IMR-90 (cell line): Measurements from ENCODE around the gene GALNT9. TPM values are rescaled to one million over a fixed set of nuclear protein-coding genes. Genes with fewer than 3 reads are reported as not detected.

ENCODE experiments used
- ATAC-seq: fragments of 200-7000 bp; cut with Tn5 transposase; 2 replicates; pipeline ENCODE4 v1.9.1; 2020; ENCODE audit warnings: low read depth, mild to moderate bottlenecking, moderate library complexity
- BruUV-seq: library from RNA; stranded (reverse); fragments of 400-500 nt; replicated peaks from 2 replicates; lab custom pipeline; 2021; lab: Mats Ljungman, UMichigan
- CTCF ChIA-PET: fragments of 300-600 bp; formaldehyde crosslinking; extraction: SDS; loops from one replicate; lab custom pipeline; 2021; ENCODE audit warnings: antibody characterized with exemption; lab: Yijun Ruan, JAX
- POLR2A ChIA-PET: fragments of 300-600 bp; sonication (Branson Sonifier 250); formaldehyde crosslinking; loops from one replicate; lab custom pipeline; 2022; ENCODE audit warnings: antibody characterized with exemption; ENCODE audit not compliant: unreplicated experiment; lab: Charles Lee
- DNase-seq: peaks from one replicate; pipeline ENCODE4 v3.0.0; 2013
- H2AFZ ChIP-seq: replicated peaks from 2 replicates; pipeline ENCODE3; 2013; ENCODE audit warnings: low read length, mild to moderate bottlenecking; ENCODE audit not compliant: poor library complexity
- H2AK5ac ChIP-seq: 2 replicates; pipeline ENCODE4 v1.6.1; 2013; ENCODE audit warnings: low read depth, low read length, inconsistent platforms
- H2AK9ac ChIP-seq: replicated peaks from 2 replicates; pipeline ENCODE3; 2013; ENCODE audit warnings: mild to moderate bottlenecking, low read depth, low read length, moderate library complexity; ENCODE audit not compliant: poor library complexity
- H2BK120ac ChIP-seq: 2 replicates; pipeline ENCODE4 v1.6.1; 2013; ENCODE audit warnings: low read depth, low read length, inconsistent platforms
- H2BK15ac ChIP-seq: 3 replicates; pipeline ENCODE4 v1.6.1; 2013; ENCODE audit warnings: low read depth, low read length, inconsistent platforms
- H2BK20ac ChIP-seq: 2 replicates; pipeline ENCODE4 v1.6.1; 2013; ENCODE audit warnings: low read depth, mild to moderate bottlenecking, inconsistent platforms, low read length, moderate library complexity
- H2BK5ac ChIP-seq: 2 replicates; pipeline ENCODE4 v1.6.1; 2013; ENCODE audit warnings: mild to moderate bottlenecking, low read depth, low read length, inconsistent platforms; ENCODE audit not compliant: poor library complexity, severe bottlenecking
- H3K14ac ChIP-seq: replicated peaks from 2 replicates; pipeline ENCODE4 v1.6.1; 2013; ENCODE audit warnings: low read depth, low read length, inconsistent platforms
- H3K18ac ChIP-seq: 2 replicates; pipeline ENCODE4 v1.6.1; 2013; ENCODE audit warnings: low read depth, low read length, control low read depth
- H3K23ac ChIP-seq: 2 replicates; pipeline ENCODE4 v1.6.1; 2013; ENCODE audit warnings: low read depth, low read length, inconsistent platforms
- H3K27ac ChIP-seq: 2 replicates; pipeline ENCODE4 v1.5.1; 2013; ENCODE audit warnings: mild to moderate bottlenecking, control low read depth, low read length; ENCODE audit not compliant: insufficient read depth
- H3K27me3 ChIP-seq: 2 replicates; pipeline ENCODE4 v1.6.1; 2013; ENCODE audit warnings: low read length; ENCODE audit not compliant: control insufficient read depth, insufficient read depth
- H3K36me3 ChIP-seq: 2 replicates; pipeline ENCODE4 v1.6.1; 2013; ENCODE audit warnings: low read length, mixed read lengths; ENCODE audit not compliant: control insufficient read depth, insufficient read depth
- H3K4ac ChIP-seq: 2 replicates; pipeline ENCODE4 v1.6.1; 2013; ENCODE audit warnings: low read depth, low read length, inconsistent platforms
- H3K4me1 ChIP-seq: 2 replicates; pipeline ENCODE4 v1.6.1; 2013; ENCODE audit warnings: low read length, mixed read lengths; ENCODE audit not compliant: control insufficient read depth, insufficient read depth
- H3K4me2 ChIP-seq: 2 replicates; pipeline ENCODE4 v1.6.1; 2013; ENCODE audit warnings: low read depth, mild to moderate bottlenecking, control low read depth, low read length, moderate library complexity
- H3K4me3 ChIP-seq: 2 replicates; pipeline ENCODE4 v1.5.1; 2013; ENCODE audit warnings: low read depth, mild to moderate bottlenecking, control low read depth, low read length, moderate library complexity; ENCODE audit not compliant: insufficient read depth
- H3K56ac ChIP-seq: 2 replicates; pipeline ENCODE4 v1.6.1; 2013; ENCODE audit warnings: low read length, inconsistent platforms; ENCODE audit not compliant: insufficient read depth; ENCODE audit errors: extremely low read depth
- H3K79me1 ChIP-seq, 2 experiments: 2 replicates each; pipeline ENCODE4 v1.6.1; 2013; ENCODE audit warnings: low read length in 2 of 2, inconsistent platforms in 1 of 2, low read depth in 1 of 2
- H3K9ac ChIP-seq: 2 replicates; pipeline ENCODE4 v1.6.1; 2013; ENCODE audit warnings: low read depth, low read length, control low read depth
- H3K9me1 ChIP-seq: 2 replicates; pipeline ENCODE4 v1.6.1; 2013; ENCODE audit warnings: low read length, inconsistent platforms; ENCODE audit not compliant: insufficient read depth
- H3K9me3 ChIP-seq: 2 replicates; pipeline ENCODE4 v1.6.1; 2013; ENCODE audit warnings: low read length; ENCODE audit not compliant: control insufficient read depth, insufficient read depth
- H4K20me1 ChIP-seq: 2 replicates; pipeline ENCODE4 v1.6.1; 2013; ENCODE audit warnings: low read length, inconsistent platforms; ENCODE audit not compliant: insufficient read depth
- H4K5ac ChIP-seq: 2 replicates; pipeline ENCODE4 v1.6.1; 2013; ENCODE audit warnings: mild to moderate bottlenecking, low read depth, low read length, control low read depth
- H4K8ac ChIP-seq, 2 experiments: 2 replicates each; pipeline ENCODE4 v1.6.1; 2013; ENCODE audit warnings: low read depth in 2 of 2, low read length in 2 of 2, control low read depth in 1 of 2, inconsistent platforms in 1 of 2
- H4K91ac ChIP-seq: 2 replicates; pipeline ENCODE4 v1.6.1; 2013; ENCODE audit warnings: low read depth, low read length, inconsistent platforms; ENCODE audit not compliant: insufficient read depth
- CHD1 ChIP-seq: IDR thresholded peaks from 2 replicates; pipeline ENCODE4 v1.6.1; 2012; ENCODE audit warnings: low read depth, low read length, improper control_type of control experiment
- CTCF ChIP-seq: conservative IDR thresholded peaks from 2 replicates; pipeline ENCODE4 v1.5.1; 2012; ENCODE audit warnings: mild to moderate bottlenecking, low read depth, low read length, improper control_type of control experiment
- USF2 ChIP-seq: fragments of 150-350 bp; IDR thresholded peaks from 2 replicates; pipeline ENCODE4 v1.6.1; 2017; ENCODE audit warnings: mild to moderate bottlenecking, antibody characterized with exemption, low read length, low read depth
- WGBS, 2 experiments: methylation state at CpG; one replicate each; pipeline versions ENCODE4 v1.1.5 to v1.1.7; 2013; ENCODE audit warnings: missing lambda C conversion rate in 2 of 2; ENCODE audit not compliant: insufficient read length in 1 of 2; ENCODE audit errors: extremely low coverage in 2 of 2; 5-methylcytosine and 5-hydroxymethylcytosine counted together
- dilution Hi-C: fragments of 300-500 bp; cut with HindIII; formaldehyde crosslinking; loops from one replicate; pipeline ENCODE4 v1.14.3; 2018; ENCODE audit warnings: low sequenced_read_pairs; ENCODE audit not compliant: unreplicated experiment
- in situ Hi-C: fragments of 300-500 bp; cut with MboI; formaldehyde crosslinking; loops from 3 replicates; pipeline ENCODE4 v1.14.3; 2019; ENCODE audit warnings: low sequenced_read_pairs, inconsistent platforms, mixed read lengths
- intact Hi-C: fragments of 100-400 bp; cut with micrococcal nuclease; formaldehyde crosslinking; loops from 2 replicates; pipeline ENCODE4 v1.10.0; 2022
- polyA plus RNA-seq, 3 experiments: library from polyadenylated mRNA; depleted of rRNA; stranded (reverse); fragments of >200 nt; gene quantifications; 2 replicates each; pipeline ENCODE4 v1.2.3, GENCODE V29; 2012; ENCODE audit warnings: low replicate concordance in 1 of 3
- total RNA-seq: library from RNA; depleted of rRNA; stranded (reverse); fragments of >200 nt; gene quantifications from 2 replicates; pipeline ENCODE4 v1.2.3, GENCODE V29; 2012

The GALNT9 gene
- total and polyA plus RNA-seq, 2 of the 4 experiments (the other 2 are of a cell fraction): under 0.01 to 0.12 TPM

GRCh38 chr12:132156573-132157325 lies 172.6 kb downstream of the GALNT9 start:
- CTCF ChIA-PET: no interaction called here
- WGBS, 2 experiments: 100% methylated on average over 6 of the region's 8 CpGs; no CpG with 5 or more reads in 1 of the 2 experiments

More at GRCh38 chr12:132156573-132157325, 172.6 kb downstream of the GALNT9 start:
- no peak overlapping the region for H4K5ac ChIP-seq
- H3K4ac ChIP-seq: no peak overlapping the region
- peaks cover 17% of the 10 kb centered on the region for H3K36me3 ChIP-seq
- H3K4me1 ChIP-seq: no peaks in the 10 kb centered on the region
- H3K79me1 ChIP-seq: no peaks in the 10 kb centered on the region
- H2BK15ac ChIP-seq: no peak overlapping the region
- peak overlapping the region; percentile 95 for H2BK5ac ChIP-seq
- no peak overlapping the region for H2AFZ ChIP-seq
- H4K8ac ChIP-seq: no peak overlapping the region
- no peak overlapping the region for H2AK9ac ChIP-seq
- intact Hi-C loops: no loop called here
- H3K4me2 ChIP-seq: no peak overlapping the region
- no peak overlapping the region for H3K23ac ChIP-seq
- no TSS peak for BruUV-seq
- dilution Hi-C loops: no loop called here
- H3K9me3 ChIP-seq: no peaks in the 10 kb centered on the region
- H3K9me1 ChIP-seq: peaks cover 16% of the 10 kb centered on the region; the same call in 1 of the 2 replicates
- no peak overlapping the region for H3K9ac ChIP-seq
- DNase-seq: no peak
- H2BK20ac ChIP-seq: no peak overlapping the region
- POLR2A ChIA-PET: no interaction called here
- no peak overlapping the region for H3K4me3 ChIP-seq
- peaks cover 18% of the 10 kb centered on the region for H4K20me1 ChIP-seq
- in situ Hi-C loops: no loop called here
- no peak overlapping the region for H4K91ac ChIP-seq
- no peak overlapping the region for H2BK120ac ChIP-seq
- ATAC-seq: no peak
- H3K14ac ChIP-seq: no peak overlapping the region
- TF ChIP-seq USF2: no peak
- TF ChIP-seq CHD1: no peak
- no peak for TF ChIP-seq CTCF
- no peak overlapping the region for H3K27ac ChIP-seq
- H2AK5ac ChIP-seq: peak overlapping the region; percentile 16; the same call in 1 of the 2 replicates
- H3K56ac ChIP-seq: no peak overlapping the region
- peaks cover under 1% of the 10 kb centered on the region; the same call in 1 of the 2 replicates for H3K27me3 ChIP-seq
- no peak overlapping the region for H3K18ac ChIP-seq
